Chondrocyte (in vitro differentiated cells): Measurements from ENCODE around the gene PAK1. TPM values are rescaled to one million over a fixed set of nuclear protein-coding genes. Genes with fewer than 3 reads are reported as not detected.

Source experiments
- DNase-seq: peaks from one replicate; pipeline ENCODE4 v3.0.0; 2021; ENCODE audit warnings: mixed read lengths, low spot score
- H3K27ac Mint-ChIP-seq: one replicate; pipeline ENCODE4 v1.8.0; 2021; ENCODE audit warnings: mild to moderate bottlenecking, moderate library complexity, mixed read lengths; ENCODE audit not compliant: unreplicated experiment
- H3K27me3 Mint-ChIP-seq: 2 replicates; pipeline ENCODE4 v1.8.0; 2021; ENCODE audit warnings: low read depth, mixed read lengths
- H3K36me3 Mint-ChIP-seq: 2 replicates; pipeline ENCODE4 v1.8.0; 2021; ENCODE audit warnings: low read depth, mixed read lengths
- H3K4me1 Mint-ChIP-seq: 2 replicates; pipeline ENCODE4 v1.8.0; 2021; ENCODE audit warnings: low read depth, mild to moderate bottlenecking, mixed read lengths
- H3K4me3 Mint-ChIP-seq: one replicate; pipeline ENCODE4 v1.8.0; 2021; ENCODE audit warnings: mild to moderate bottlenecking, moderate library complexity, mixed read lengths; ENCODE audit not compliant: unreplicated experiment
- H3K9me3 Mint-ChIP-seq: 2 replicates; pipeline ENCODE4 v1.8.0; 2021; ENCODE audit warnings: low read depth, mixed read lengths
- total RNA-seq: library from RNA; stranded (reverse); gene quantifications from 3 replicates; pipeline ENCODE4 v1.2.1, GENCODE V29; 2021
- TF ChIP-seq, protein P1 (sequence below): fragments of 200-600 bp; sonication (generic); IDR thresholded peaks from 2 replicates; pipeline ENCODE4 v1.5.0; 2021; ENCODE audit warnings: antibody characterized with exemption, mild to moderate bottlenecking, moderate library complexity

PAK1 gene
- total RNA-seq, 1 donor from 2014 or later, result 28.2 TPM

DNA sequence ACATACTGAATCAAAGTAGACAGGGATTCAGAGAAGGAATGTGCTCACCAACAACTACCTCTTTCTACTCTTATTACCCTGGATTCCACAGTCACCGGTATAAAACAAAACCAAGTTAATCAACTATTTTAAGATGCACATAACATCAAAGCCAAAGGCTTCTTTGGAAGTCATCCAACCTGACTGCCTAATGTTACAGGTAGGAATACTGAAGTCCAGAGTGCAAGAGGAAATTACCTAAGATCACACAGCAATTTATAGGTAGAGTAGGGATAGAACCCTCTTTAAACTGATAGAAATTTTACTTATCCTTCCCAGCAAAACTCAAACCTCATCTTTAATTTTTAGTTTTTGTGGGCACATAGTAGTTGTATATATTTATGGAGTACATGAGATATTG lies 76.3 kb downstream of the PAK1 start:
- Mint-ChIP-seq H3K4me1 (peaks cover 17% of the 10 kb centered on the region), H3K9me3 (no peaks in the 10 kb centered on the region), H3K4me3 (no peak overlapping the region), H3K27ac (no peak overlapping the region), H3K27me3 (no peaks in the 10 kb centered on the region), H3K36me3 (no peaks in the 10 kb centered on the region)
- no peak for DNase-seq
- TF ChIP-seq, protein P1, sequence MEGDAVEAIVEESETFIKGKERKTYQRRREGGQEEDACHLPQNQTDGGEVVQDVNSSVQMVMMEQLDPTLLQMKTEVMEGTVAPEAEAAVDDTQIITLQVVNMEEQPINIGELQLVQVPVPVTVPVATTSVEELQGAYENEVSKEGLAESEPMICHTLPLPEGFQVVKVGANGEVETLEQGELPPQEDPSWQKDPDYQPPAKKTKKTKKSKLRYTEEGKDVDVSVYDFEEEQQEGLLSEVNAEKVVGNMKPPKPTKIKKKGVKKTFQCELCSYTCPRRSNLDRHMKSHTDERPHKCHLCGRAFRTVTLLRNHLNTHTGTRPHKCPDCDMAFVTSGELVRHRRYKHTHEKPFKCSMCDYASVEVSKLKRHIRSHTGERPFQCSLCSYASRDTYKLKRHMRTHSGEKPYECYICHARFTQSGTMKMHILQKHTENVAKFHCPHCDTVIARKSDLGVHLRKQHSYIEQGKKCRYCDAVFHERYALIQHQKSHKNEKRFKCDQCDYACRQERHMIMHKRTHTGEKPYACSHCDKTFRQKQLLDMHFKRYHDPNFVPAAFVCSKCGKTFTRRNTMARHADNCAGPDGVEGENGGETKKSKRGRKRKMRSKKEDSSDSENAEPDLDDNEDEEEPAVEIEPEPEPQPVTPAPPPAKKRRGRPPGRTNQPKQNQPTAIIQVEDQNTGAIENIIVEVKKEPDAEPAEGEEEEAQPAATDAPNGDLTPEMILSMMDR, result no peak

DNA sequence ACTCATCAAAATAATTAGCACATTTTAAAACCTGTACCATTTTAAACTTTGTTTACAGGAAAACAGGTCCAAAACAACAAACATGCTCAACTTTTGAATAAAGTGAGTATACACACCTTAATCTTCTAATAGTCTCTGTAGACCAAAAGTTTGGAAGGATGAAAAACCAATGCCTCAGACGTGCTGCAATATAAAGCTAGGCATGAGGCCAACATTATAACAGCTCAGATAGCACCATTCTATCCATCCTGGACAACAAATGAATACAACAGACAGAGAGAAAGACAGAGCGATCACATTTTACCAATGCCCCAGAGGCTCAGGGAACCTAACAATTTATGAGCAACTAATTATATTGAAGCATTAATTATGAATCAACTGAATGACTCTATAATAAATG lies 77.0 kb downstream of the PAK1 start:
- DNase-seq, result no peak
- no peak overlapping the region for H3K4me3 Mint-ChIP-seq
- no peaks in the 10 kb centered on the region for H3K27me3 Mint-ChIP-seq
- no peaks in the 10 kb centered on the region for H3K9me3 Mint-ChIP-seq
- H3K36me3 Mint-ChIP-seq, result no peaks in the 10 kb centered on the region
- TF ChIP-seq, protein P1, result no peak
- no peak overlapping the region for H3K27ac Mint-ChIP-seq
- peaks cover 25% of the 10 kb centered on the region for H3K4me1 Mint-ChIP-seq

DNA sequence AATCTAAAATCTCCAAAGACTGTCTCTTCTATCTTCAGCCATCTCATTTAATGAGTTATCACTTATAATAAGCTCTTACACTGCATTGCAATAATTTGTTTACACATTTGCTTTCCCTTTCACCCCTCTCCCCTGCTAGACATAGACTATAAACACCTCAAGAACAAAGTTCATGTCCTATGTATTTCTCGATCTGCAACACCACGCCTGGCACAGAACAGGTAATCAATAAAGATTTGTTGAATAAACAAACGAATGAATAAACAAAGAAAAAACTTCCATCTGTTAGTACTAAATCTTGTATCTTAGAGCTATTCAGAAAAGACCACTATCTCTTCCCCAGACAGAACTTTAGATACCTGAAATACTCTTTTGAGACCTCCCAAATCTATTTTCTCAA lies 77.6 kb downstream of the PAK1 start:
- peaks cover 24% of the 10 kb centered on the region for H3K4me1 Mint-ChIP-seq
- TF ChIP-seq, protein P1, result no peak
- H3K27me3 Mint-ChIP-seq, result no peaks in the 10 kb centered on the region
- no peak for DNase-seq
- no peak overlapping the region for H3K27ac Mint-ChIP-seq
- H3K36me3 Mint-ChIP-seq, result no peaks in the 10 kb centered on the region
- no peaks in the 10 kb centered on the region for H3K9me3 Mint-ChIP-seq
- H3K4me3 Mint-ChIP-seq, result no peak overlapping the region

DNA sequence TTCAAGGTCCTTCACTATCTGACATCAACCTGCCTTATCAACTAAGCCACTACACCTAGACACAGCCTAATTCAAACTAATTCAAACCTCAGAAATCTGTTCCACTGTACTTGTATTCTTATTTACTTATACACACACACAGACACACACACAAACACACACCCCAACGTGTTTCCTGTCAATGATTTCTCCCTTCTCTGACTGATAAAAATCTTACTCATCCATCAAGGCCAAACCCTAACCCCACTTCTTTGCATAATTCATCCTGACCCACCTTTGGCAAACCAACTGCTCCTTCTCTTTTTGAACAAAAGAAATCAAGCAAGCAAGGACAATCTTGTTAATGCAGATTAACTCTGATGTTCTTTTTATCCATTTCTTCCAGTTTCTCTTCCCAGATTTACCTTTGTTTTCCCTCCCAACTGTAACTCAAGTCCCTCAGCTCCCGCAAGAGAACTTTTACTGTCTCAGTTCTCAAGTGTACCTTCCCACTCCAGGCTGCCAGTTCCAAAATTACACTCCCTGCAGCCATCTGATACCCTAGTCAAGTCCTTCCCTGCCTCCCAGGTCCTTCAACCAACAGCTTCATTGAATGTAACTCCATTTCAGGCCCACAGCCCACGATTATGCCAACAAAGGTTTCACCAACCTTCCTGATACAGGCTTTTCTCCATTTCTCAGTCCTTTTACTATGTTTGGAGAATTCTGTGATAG lies 78.3 kb downstream of the PAK1 start:
- no peak overlapping the region for H3K27ac Mint-ChIP-seq
- H3K9me3 Mint-ChIP-seq, result no peaks in the 10 kb centered on the region
- no peaks in the 10 kb centered on the region for H3K27me3 Mint-ChIP-seq
- no peak for DNase-seq
- H3K4me1 Mint-ChIP-seq, result peaks cover 17% of the 10 kb centered on the region
- TF ChIP-seq, protein P1, result no peak
- no peak overlapping the region for H3K4me3 Mint-ChIP-seq
- peaks cover 2% of the 10 kb centered on the region for H3K36me3 Mint-ChIP-seq

GRCh38 chr11:77392842-77393241 lies 81.1 kb downstream of the PAK1 start:
- Mint-ChIP-seq H3K4me1 (peaks cover 16% of the 10 kb centered on the region), H3K27me3 (no peaks in the 10 kb centered on the region), H3K36me3 (peaks cover 2% of the 10 kb centered on the region), H3K9me3 (no peaks in the 10 kb centered on the region), H3K27ac (no peak overlapping the region), H3K4me3 (no peak overlapping the region)
- TF ChIP-seq, protein P1, result no peak
- DNase-seq, result no peak
